Natural killer cell treated with Interleukin-12 subunit alpha and Interleukin-12 subunit beta and Interleukin-15 and Interleukin-18, amount 100 ng/mL, for 72 hours (primary cell): Measurements from ENCODE around the gene CCDC61. TPM values are rescaled to one million over a fixed set of nuclear protein-coding genes. Genes with fewer than 3 reads are reported as not detected.

Experiments
- ATAC-seq, 2 donors: fragments of 150-1000 bp; cut with Tn5 transposase in 1 of 2; sonication (Bioruptor Pico), chemical (Tn5 transposase) in 1 of 2; 2 replicates each; pipeline ENCODE4 v1.10.0; 2021
- DNase-seq: peaks from one replicate; pipeline ENCODE4 v3.0.0; 2022; ENCODE audit warnings: low spot score
- H3K27ac Mint-ChIP-seq, 2 donors: 1 replicate in 1 of 2; 2 replicates in 1 of 2; pipeline ENCODE4 v1.8.0; 2022; ENCODE audit warnings: mixed read lengths in 2 of 2, mild to moderate bottlenecking in 1 of 2, moderate library complexity in 1 of 2
- H3K27me3 Mint-ChIP-seq, 2 donors: 1 replicate in 1 of 2; 2 replicates in 1 of 2; pipeline ENCODE4 v1.8.0; 2022; ENCODE audit warnings: mixed read lengths in 2 of 2
- H3K36me3 Mint-ChIP-seq: one replicate; pipeline ENCODE4 v1.8.0; 2022; ENCODE audit warnings: mixed read lengths
- H3K4me1 Mint-ChIP-seq, 2 donors: 1 replicate in 1 of 2; 2 replicates in 1 of 2; pipeline ENCODE4 v1.8.0; 2022; ENCODE audit warnings: low read depth in 2 of 2, mixed read lengths in 2 of 2, mild to moderate bottlenecking in 1 of 2
- H3K4me3 Mint-ChIP-seq: one replicate; pipeline ENCODE4 v1.8.0; 2022; ENCODE audit warnings: mixed read lengths
- H3K9me3 Mint-ChIP-seq: 2 replicates; pipeline ENCODE4 v1.8.0; 2022; ENCODE audit warnings: mixed read lengths
- total RNA-seq, 2 donors: library from RNA; stranded (reverse); gene quantifications; one replicate each; pipeline ENCODE4 v1.2.3, GENCODE V29; 2022

The CCDC61 gene, protein sequence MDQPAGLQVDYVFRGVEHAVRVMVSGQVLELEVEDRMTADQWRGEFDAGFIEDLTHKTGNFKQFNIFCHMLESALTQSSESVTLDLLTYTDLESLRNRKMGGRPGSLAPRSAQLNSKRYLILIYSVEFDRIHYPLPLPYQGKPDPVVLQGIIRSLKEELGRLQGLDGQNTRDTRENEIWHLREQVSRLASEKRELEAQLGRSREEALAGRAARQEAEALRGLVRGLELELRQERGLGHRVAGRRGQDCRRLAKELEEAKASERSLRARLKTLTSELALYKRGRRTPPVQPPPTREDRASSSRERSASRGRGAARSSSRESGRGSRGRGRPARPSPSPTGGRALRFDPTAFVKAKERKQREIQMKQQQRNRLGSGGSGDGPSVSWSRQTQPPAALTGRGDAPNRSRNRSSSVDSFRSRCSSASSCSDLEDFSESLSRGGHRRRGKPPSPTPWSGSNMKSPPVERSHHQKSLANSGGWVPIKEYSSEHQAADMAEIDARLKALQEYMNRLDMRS
- 10 to 100 TPM; 21.4 to 26.7 TPM for total RNA-seq

DNA sequence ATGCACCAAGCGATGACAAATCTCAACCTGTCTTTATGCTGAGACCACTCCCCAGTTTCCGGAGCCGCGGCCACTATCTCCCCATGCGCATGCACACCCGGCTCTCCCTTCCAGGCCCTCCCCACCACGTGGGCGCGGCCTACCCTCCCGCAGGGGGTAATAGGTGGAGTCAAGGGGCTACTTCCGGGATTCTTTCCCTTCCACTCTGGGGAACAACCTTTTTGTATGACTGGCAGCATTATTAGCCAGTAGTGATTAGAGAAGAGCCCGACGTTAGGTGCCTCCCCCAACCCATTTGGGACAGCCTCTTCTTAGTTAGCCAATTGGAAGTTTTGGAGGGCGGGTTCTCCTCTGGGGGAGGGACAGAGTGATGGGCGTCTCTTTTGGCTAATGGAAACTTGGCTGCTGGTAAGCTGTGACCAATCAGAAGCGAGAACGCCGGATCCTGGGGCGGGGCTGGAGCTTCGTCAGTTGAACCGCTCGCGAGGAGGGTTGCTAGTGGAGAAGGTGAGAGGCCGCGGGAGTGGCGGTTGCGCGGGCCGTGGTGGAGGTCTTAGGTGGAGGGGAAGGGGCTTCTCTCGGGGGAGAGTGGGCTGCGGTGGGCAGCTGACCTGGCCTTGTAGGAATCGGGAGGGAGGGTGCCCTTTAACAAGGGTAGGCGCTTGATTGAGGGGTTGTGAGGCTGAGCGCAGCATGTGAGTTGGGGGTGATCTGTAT, at the start of gene CCDC61:
Gene CCDC61, plus strand, starts transcription at position 470 of the 717 bp plus-strand sequence. CDS start 7,552 bp downstream, outside the sequence.
- peaks cover 5% of the 10 kb centered on the region for H3K36me3 Mint-ChIP-seq
- DNase-seq: peak; percentile 97
- H3K27ac Mint-ChIP-seq: no peak within 1 kb of the TSS
- ATAC-seq: peak; percentile 98
- no peak within 1 kb of the TSS for H3K4me3 Mint-ChIP-seq
- peaks cover 18 to 30% of the 10 kb centered on the region in 2 donors for H3K4me1 Mint-ChIP-seq
- H3K27me3 Mint-ChIP-seq: peaks cover 14 to 23% of the 10 kb centered on the region in 2 donors
- no peaks in the 10 kb centered on the region for H3K9me3 Mint-ChIP-seq

DNA sequence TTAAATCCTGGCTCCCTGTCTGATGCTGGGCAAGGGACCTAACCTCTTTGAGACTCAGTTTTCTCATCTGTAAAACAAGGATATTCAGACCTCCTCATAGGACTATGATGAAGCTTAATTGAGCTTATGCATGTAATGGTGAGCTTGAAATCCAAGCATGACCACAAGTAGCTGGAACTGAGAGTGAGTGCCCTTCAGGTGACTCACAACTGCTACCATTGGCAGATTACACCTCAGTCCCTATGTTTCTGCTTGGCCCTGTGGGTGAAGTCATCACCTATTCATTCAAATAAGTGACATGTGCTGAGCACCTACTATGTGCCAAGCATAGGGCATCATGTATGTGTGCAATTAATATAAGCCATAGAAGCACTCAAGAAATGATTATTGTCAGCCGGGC, 47.3 kb upstream of the CCDC61 start:
- H3K9me3 Mint-ChIP-seq: no peaks in the 10 kb centered on the region
- no peaks in the 10 kb centered on the region for H3K36me3 Mint-ChIP-seq
- DNase-seq: no peak
- peaks cover 23 to 31% of the 10 kb centered on the region in 2 donors for H3K27me3 Mint-ChIP-seq
- ATAC-seq: no peak
- H3K27ac Mint-ChIP-seq: no peak overlapping the region
- H3K4me1 Mint-ChIP-seq: peaks cover 0 to 4% of the 10 kb centered on the region in 2 donors
- no peak overlapping the region for H3K4me3 Mint-ChIP-seq

DNA sequence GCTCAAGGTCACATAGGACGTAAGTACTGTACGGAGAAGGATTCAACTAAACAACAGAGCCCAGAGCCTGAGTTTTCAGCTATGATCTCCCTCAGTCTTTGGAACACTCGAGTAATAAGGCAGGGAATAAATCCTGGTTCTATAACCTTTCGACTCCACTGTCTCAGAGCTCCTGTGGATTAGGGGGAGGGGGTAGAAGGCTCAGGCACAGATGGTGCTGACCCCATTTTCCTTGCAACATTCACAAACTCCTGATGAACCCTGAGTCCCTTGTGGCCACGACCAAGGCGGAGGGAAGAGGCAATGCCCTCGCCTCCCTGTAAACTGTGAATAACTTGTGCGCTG, 43.0 kb upstream of the CCDC61 start:
- peaks cover 20 to 22% of the 10 kb centered on the region in 2 donors for H3K27me3 Mint-ChIP-seq

DNA sequence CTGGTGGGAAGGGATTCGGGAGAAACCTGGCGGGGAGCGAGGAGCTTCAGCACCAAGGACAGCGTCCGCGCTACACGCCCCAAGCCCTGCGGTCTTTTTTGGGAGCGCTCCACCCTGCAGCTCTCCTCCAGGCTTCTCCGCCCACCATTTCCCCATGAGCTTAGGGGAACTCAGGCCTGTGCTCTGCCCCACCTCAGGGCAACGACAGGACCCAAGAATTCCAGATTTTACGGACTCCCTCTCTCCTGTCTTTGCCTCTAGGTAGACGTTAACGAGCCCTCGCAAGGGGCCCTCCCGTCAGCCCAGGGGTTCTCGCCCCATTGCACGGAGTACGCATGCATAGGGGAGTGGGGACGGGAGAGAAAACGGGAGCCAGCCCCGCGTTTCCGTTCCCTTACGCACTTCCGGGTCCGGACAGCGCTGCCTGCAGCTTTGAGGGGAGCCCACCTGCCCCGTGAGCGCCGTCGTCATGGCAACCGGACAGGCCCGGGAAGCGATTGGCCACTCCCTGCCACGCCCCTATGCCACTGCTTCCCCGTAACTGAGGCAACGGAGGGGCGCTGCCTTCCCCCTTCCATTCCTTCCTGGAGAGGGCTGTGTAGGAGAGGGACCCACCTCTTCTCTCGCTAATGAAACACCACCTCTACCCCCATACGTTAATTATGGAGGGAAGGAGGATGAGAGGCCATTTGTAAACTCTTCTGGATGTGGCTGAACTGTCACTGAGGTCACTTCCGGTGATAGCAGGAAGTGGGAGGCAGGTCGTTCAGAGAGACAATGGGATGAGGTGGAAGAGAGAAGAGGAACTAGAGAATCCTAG, 42.4 kb upstream of the CCDC61 start:
- H3K4me3 Mint-ChIP-seq: peak overlapping the region; percentile 75
- H3K4me1 Mint-ChIP-seq: peaks cover 10 to 11% of the 10 kb centered on the region in 2 donors
- H3K9me3 Mint-ChIP-seq: peaks cover 9% of the 10 kb centered on the region
- H3K36me3 Mint-ChIP-seq: no peaks in the 10 kb centered on the region
- peak; percentile 58 for DNase-seq
- no peak overlapping the region for H3K27ac Mint-ChIP-seq
- H3K27me3 Mint-ChIP-seq: peaks cover 22% of the 10 kb centered on the region in 2 donors
- ATAC-seq: peak in 1 of 2 donors; percentile 59

More for the DNA sequence above, 43.0 kb upstream of the CCDC61 start:
- H3K4me1 Mint-ChIP-seq: peaks cover 10 to 11% of the 10 kb centered on the region in 2 donors
- no peak overlapping the region for H3K27ac Mint-ChIP-seq
- H3K4me3 Mint-ChIP-seq: no peak overlapping the region
- no peaks in the 10 kb centered on the region for H3K36me3 Mint-ChIP-seq
- DNase-seq (no peak), ATAC-seq (no peak)
- H3K9me3 Mint-ChIP-seq: peaks cover 9% of the 10 kb centered on the region

DNA sequence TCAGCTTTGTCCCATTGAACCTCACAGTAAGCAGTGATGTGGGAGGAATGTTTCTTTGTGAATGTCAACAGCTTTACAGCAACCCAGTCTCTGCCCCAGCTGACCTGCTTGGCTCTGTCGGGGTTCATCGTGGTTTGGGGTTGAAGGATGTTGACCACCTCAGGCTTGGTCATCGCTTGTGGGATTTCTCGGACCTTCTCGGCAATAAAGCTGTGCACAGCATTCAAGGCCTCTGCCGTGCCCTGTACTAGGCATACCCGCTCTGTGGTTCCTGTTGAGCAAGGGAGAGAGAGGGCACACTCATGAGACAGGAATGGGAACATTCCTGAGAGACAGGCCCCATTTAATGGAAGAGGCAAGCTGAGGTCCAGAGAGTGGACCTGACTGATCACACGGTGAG, 41.6 kb upstream of the CCDC61 start:
- no peak overlapping the region for H3K4me3 Mint-ChIP-seq
- peaks cover 9% of the 10 kb centered on the region for H3K9me3 Mint-ChIP-seq
- peaks cover 11 to 15% of the 10 kb centered on the region in 2 donors for H3K4me1 Mint-ChIP-seq
- H3K36me3 Mint-ChIP-seq: no peaks in the 10 kb centered on the region
- ATAC-seq (no peak), DNase-seq (peak; percentile 51)
- H3K27ac Mint-ChIP-seq: no peak overlapping the region
- H3K27me3 Mint-ChIP-seq: peaks cover 25 to 28% of the 10 kb centered on the region in 2 donors

DNA sequence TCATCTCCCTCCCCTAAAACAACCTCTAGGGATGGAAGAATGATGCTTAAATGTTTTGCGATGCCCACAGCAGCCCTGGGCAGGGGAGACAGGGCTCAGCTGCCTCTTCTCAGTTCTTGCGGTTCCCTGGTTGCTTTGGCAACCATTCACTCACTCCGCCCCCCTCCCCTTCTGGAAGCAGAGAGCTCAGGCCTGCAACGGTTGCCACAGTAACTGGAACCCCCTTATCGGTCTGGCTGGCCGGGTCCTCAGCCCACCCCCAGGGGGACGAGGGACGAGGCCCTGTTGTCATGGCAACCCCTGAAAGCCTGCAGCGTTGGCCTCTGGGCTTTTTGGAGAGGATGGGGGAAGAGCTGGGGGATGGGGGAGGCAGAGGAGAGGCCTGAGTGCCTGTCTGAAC, 41.1 kb upstream of the CCDC61 start:
- Mint-ChIP-seq H3K27ac (no peak overlapping the region), H3K9me3 (peaks cover 9% of the 10 kb centered on the region), H3K4me1 (peaks cover 11 to 15% of the 10 kb centered on the region in 2 donors), H3K4me3 (no peak overlapping the region), H3K27me3 (peaks cover 28% of the 10 kb centered on the region in 2 donors), H3K36me3 (no peaks in the 10 kb centered on the region)
- DNase-seq (no peak), ATAC-seq (no peak)

DNA sequence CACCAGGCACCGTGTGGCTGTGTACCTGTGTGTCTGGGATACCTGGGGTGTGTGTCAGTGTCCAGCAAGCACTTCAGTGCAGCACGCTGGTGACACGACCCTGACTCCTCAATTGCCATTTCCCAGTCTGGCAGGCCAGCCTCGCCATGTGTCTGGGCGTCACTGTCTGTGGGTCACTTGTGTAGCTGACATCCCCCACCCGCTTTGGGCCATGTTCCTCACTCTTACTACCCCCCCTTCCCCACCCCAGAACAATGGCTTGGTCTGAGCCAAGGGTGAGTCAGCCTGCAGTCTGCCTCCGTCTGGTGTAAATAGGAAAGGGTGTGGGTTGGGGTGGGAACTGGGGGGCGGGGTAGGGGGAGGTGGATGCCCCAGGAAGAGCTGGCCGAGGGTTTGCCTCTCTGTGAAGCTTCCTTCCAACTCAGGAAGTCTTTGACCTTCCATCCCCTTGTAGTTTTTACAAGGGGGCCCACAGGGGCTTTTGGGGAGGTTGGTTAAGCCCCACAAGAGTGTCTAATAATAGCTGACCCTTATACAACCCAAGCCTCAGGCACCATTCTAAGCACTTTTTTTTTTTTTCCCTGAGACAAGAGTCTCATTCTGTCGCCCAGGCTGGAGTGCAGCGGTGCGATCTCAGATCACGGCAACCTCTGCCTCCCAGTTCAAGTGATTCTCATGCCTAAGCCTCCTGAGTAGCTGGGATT, 39.2 kb upstream of the CCDC61 start:
- no peak overlapping the region for H3K4me3 Mint-ChIP-seq
- peaks cover 11 to 15% of the 10 kb centered on the region in 2 donors for H3K4me1 Mint-ChIP-seq
- peaks cover 9% of the 10 kb centered on the region for H3K9me3 Mint-ChIP-seq
- H3K27me3 Mint-ChIP-seq: peaks cover 37 to 39% of the 10 kb centered on the region in 2 donors
- no peak overlapping the region for H3K27ac Mint-ChIP-seq
- no peak for DNase-seq
- no peaks in the 10 kb centered on the region for H3K36me3 Mint-ChIP-seq
- ATAC-seq: no peak

DNA sequence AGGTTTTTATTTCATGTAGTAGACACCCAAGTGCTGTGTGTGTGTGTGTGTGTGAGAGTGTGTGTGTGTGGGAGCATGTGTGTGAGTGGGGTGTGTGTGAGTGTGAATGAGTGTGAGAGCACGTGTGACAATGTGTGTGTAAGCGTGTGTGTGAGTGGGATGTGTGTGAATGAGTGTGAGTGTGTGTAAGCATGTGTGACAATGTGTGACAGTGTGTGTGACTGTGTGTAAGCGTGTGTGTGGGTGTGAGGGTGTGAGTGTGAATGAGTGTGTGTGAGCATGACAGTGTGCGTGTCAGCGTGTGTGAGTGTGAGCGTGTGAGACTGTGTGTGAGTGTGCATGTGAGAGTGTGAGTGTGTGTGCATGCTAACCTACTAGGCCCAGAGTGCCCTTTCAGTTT, 36.9 kb upstream of the CCDC61 start:
- Mint-ChIP-seq H3K27ac (no peak overlapping the region), H3K4me3 (no peak overlapping the region), H3K27me3 (peaks cover 40 to 46% of the 10 kb centered on the region in 2 donors), H3K9me3 (peaks cover 6% of the 10 kb centered on the region), H3K36me3 (no peaks in the 10 kb centered on the region), H3K4me1 (peaks cover 7 to 12% of the 10 kb centered on the region in 2 donors)
- ATAC-seq (no peak), DNase-seq (no peak)

DNA sequence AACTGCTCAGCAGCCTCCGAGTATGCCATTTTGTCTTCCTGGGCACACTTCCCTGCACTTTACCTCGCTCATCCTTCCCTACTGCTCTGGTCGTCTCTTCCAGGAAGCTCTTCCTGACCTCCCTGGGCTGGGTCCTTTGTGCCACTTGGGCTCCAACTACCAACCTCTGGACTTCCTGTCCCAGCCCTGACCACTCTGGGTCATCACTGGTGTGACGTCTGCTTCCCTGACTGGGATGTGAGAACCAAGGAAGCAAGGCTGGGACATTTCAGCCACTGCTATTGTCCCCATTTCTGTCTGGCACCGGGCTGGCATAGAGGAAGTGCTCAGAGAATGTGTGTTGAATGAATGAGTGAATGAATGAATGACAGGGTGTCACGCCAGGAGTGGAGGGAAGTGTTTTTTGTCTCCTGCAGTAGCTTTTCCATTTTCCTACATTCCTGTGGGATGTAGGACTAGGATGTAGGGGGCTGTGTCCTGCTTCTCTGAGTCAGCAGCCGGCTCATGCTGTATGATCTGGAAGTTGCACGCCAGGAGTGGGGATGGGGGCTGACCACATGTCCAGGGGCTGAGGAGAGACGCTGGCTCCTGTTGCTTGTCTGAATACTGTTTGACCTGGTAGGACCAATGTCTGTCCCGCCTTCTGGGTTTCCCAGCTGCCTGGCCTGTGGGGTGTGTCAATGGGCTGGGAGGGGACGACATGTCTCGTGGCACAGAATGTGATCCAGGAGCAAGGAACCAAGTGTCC, 36.3 kb upstream of the CCDC61 start:
- Mint-ChIP-seq H3K36me3 (no peaks in the 10 kb centered on the region), H3K4me1 (peaks cover 6 to 10% of the 10 kb centered on the region in 2 donors), H3K4me3 (no peak overlapping the region), H3K27me3 (peaks cover 40 to 46% of the 10 kb centered on the region in 2 donors), H3K27ac (no peak overlapping the region), H3K9me3 (peaks cover 6% of the 10 kb centered on the region)
- ATAC-seq: no peak
- no peak for DNase-seq

DNA sequence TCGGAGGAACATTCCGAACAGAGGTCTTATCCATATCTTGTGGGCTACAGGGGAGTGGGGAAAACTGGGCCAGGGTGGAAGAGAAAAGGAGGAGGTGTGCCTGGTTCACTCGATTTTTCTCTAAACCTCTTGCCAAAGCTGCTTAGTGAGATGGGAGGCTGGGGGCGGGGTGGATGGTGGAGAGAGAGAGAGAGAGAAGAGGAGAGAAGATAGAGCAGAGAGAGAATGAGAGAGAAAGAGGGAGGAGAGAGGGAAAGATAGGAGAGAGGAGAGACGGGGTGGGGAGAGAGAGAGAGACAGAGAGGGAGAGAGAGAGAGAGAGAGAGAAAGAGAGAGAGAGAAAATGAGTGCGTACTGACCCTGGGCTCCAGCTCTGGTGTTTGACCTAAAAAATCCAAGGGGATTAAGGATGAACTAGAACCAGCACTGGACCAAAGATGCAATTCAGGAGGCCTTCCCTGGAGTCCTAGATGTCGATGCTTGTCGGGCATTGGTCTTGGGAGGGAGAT, 35.7 kb upstream of the CCDC61 start:
- Mint-ChIP-seq H3K4me1 (peaks cover 6 to 10% of the 10 kb centered on the region in 2 donors), H3K4me3 (no peak overlapping the region), H3K36me3 (no peaks in the 10 kb centered on the region), H3K27ac (no peak overlapping the region), H3K9me3 (peaks cover 6% of the 10 kb centered on the region), H3K27me3 (peaks cover 40 to 49% of the 10 kb centered on the region in 2 donors)
- no peak for DNase-seq
- ATAC-seq: no peak

DNA sequence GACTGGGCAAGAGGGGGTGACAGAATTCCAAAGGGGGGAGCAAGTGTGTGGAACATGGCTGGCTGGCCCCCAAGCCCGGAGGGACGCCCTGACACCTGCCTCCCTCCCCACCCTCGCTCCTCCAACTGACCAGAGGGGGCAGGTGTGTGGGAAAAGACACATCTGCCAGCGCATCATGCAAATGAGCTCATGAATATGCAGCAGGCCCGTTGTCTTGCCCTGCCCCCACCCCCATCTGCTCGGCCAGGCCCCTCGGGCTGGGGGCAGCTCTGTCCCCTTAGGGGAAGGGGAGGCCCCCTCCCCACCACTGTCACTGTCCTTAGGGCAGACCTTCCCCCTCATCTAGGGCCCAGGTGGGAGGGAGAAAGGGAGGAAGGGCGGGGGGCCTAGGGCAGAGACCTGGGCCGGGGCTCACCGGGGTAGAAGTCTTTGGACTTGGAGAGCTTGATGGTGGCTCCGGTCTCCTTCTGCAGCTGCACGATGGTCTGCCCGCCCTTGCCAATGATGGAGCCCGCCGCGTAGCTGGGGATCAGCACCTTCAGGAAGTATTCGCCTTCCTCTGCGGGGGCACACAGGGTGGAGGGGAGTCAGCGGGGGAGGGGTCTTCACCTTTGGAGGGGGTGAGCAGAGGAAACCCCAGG, 34.6 kb upstream of the CCDC61 start:
- no peak for ATAC-seq
- Mint-ChIP-seq H3K36me3 (no peaks in the 10 kb centered on the region), H3K4me1 (peaks cover 3 to 5% of the 10 kb centered on the region in 2 donors), H3K9me3 (no peaks in the 10 kb centered on the region), H3K27me3 (peaks cover 35 to 48% of the 10 kb centered on the region in 2 donors), H3K27ac (no peak overlapping the region), H3K4me3 (no peak overlapping the region)
- peak; percentile 60 for DNase-seq

DNA sequence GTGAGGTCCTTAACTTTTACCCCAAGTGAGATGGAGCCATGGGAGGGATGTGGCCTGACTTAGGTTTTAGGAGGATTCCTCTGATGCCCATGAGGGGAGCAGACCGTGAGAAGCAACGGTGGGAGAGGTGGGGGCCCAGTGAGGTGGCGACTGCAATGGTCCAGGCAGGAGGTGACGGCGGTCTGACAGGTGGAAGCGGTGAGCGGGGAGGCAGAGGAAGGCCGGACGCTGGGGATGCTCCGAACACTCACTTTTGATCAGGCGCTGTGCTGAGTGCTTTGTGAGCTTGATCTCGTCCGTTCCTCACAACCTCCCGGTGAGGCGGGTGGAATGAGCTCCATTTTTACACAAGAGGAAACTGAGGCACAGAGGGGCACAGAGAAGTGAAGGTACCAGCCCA, 33.2 kb upstream of the CCDC61 start:
- no peak overlapping the region for H3K4me3 Mint-ChIP-seq
- DNase-seq: peak; percentile 38
- H3K27ac Mint-ChIP-seq: no peak overlapping the region
- no peaks in the 10 kb centered on the region for H3K9me3 Mint-ChIP-seq
- peaks cover 3 to 5% of the 10 kb centered on the region in 2 donors for H3K4me1 Mint-ChIP-seq
- ATAC-seq: no peak
- no peaks in the 10 kb centered on the region for H3K36me3 Mint-ChIP-seq
- peaks cover 38 to 48% of the 10 kb centered on the region in 2 donors for H3K27me3 Mint-ChIP-seq
